A549 (cell line): ENCODE measurements around the gene REPS2. TPM values are rescaled to one million over a fixed set of nuclear protein-coding genes. Genes with fewer than 3 reads are reported as not detected.

ENCODE experiments used
- ATAC-seq, 2 experiments: fragments of 200-7000 bp in 1 of 2; fragments of >200 bp in 1 of 2; cut with Nextera tagmentation in 1 of 2; cut with Tn5 transposase in 1 of 2; 3 replicates each; pipeline versions ENCODE4 v1.8.0 to v1.9.1; 2018 to 2020; ENCODE audit warnings: mild to moderate bottlenecking in 1 of 2, moderate library complexity in 1 of 2
- CTCF ChIA-PET: fragments of 300-600 bp; sonication (Branson Sonifier 250); formaldehyde crosslinking; extraction: SDS; loops from one replicate; lab custom pipeline; 2021; ENCODE audit warnings: antibody characterized with exemption, inconsistent platforms; lab: Yijun Ruan, JAX
- POLR2A ChIA-PET: fragments of 350-600 bp; formaldehyde crosslinking; extraction: SDS; loops from one replicate; lab custom pipeline; 2021; ENCODE audit warnings: antibody characterized with exemption, inconsistent platforms; lab: Yijun Ruan, JAX
- DNase-seq, 2 experiments: peaks; one replicate each; pipeline versions ENCODE4 v3.0.0 to v3.0.0-alpha.2; 2011 to 2016; ENCODE audit warnings: low read depth in 1 of 2, low spot score in 1 of 2
- FAIRE-seq: peaks from 2 replicates; lab custom pipeline; 2011; peaks lifted over from hg19 to GRCh38; lab: Jason Lieb, UNC
- H3K27ac ChIP-seq, 2 experiments: fragments of >200 bp; sonication (Bioruptor Twin); formaldehyde crosslinking; 3 replicates each; pipeline ENCODE4 v1.5.1; 2016 to 2017
- H3K4me1 ChIP-seq: fragments of >200 bp; sonication (Bioruptor Twin); formaldehyde crosslinking; 3 replicates; pipeline ENCODE4 v1.6.1; 2016
- H3K4me2 ChIP-seq: fragments of >200 bp; sonication (Bioruptor Twin); formaldehyde crosslinking; 3 replicates; pipeline ENCODE4 v1.6.1; 2016
- H3K4me3 ChIP-seq: fragments of >200 bp; sonication (Bioruptor Twin); formaldehyde crosslinking; 3 replicates; pipeline ENCODE4 v1.5.1; 2016
- H3K9me3 ChIP-seq: fragments of >200 bp; sonication (Bioruptor Twin); formaldehyde crosslinking; 3 replicates; pipeline ENCODE4 v1.6.1; 2016
- BHLHE40 ChIP-seq: IDR thresholded peaks from 2 replicates; pipeline ENCODE4 v1.6.1; 2012; ENCODE audit warnings: low read depth, low read length, inconsistent platforms
- CBX8 ChIP-seq: fragments of 200-600 bp; sonication (generic); IDR thresholded peaks from 2 replicates; pipeline ENCODE4 v1.6.1; 2016
- CHD2 ChIP-seq: fragments of 150-350 bp; IDR thresholded peaks from 2 replicates; pipeline ENCODE4 v1.6.1; 2014; ENCODE audit warnings: low read length; ENCODE audit not compliant: partially characterized antibody
- EHF ChIP-seq: fragments of 250-450 bp; sonication (Bioruptor Pico); IDR thresholded peaks from 2 replicates; pipeline ENCODE4 v1.5.0; 2020; ENCODE audit warnings: mild to moderate bottlenecking
- EHMT2 ChIP-seq: fragments of 200-600 bp; sonication (generic); IDR thresholded peaks from 2 replicates; pipeline ENCODE4 v1.6.1; 2016; ENCODE audit warnings: antibody characterized with exemption, low read depth, mild to moderate bottlenecking, moderate library complexity
- ESRRA ChIP-seq: fragments of 150-350 bp; IDR thresholded peaks from 2 replicates; pipeline ENCODE4 v1.6.1; 2014; ENCODE audit warnings: mild to moderate bottlenecking, low read length, borderline replicate concordance
- FOSB ChIP-seq: fragments of 250-450 bp; sonication (Bioruptor Pico); IDR thresholded peaks from 2 replicates; pipeline ENCODE4 v1.5.0; 2020; ENCODE audit warnings: mild to moderate bottlenecking, moderate library complexity
- FOXS1 ChIP-seq: fragments of 250-450 bp; sonication (Bioruptor Pico); IDR thresholded peaks from 2 replicates; pipeline ENCODE4 v1.5.0; 2020; ENCODE audit warnings: mild to moderate bottlenecking, moderate library complexity
- HOXA7 ChIP-seq: fragments of 250-450 bp; sonication (Bioruptor Pico); IDR thresholded peaks from 2 replicates; pipeline ENCODE4 v1.5.0; 2020; ENCODE audit warnings: mild to moderate bottlenecking, moderate library complexity
- JUN ChIP-seq, 2 experiments: fragments of >200 bp; sonication (Bioruptor Twin); formaldehyde crosslinking; IDR thresholded peaks; 2 replicates in 1 of 2; 3 replicates in 1 of 2; pipeline ENCODE4 v1.6.1; 2016 to 2017
- JUNB ChIP-seq: fragments of >200 bp; sonication (Bioruptor Twin); formaldehyde crosslinking; IDR thresholded peaks from 2 replicates; pipeline ENCODE4 v1.6.1; 2016
- KDM5A ChIP-seq: fragments of 200-600 bp; sonication (generic); IDR thresholded peaks from 2 replicates; pipeline ENCODE4 v1.6.1; 2016; ENCODE audit warnings: antibody characterized with exemption, mild to moderate bottlenecking
- MAFK ChIP-seq: fragments of 450-650 bp; IDR thresholded peaks from 2 replicates; pipeline ENCODE4 v1.6.1; 2014; ENCODE audit not compliant: partially characterized antibody
- POLR2AphosphoS2 ChIP-seq: conservative IDR thresholded peaks from 2 replicates; pipeline ENCODE4 v1.6.1; 2012; ENCODE audit warnings: low read length, improper control_type of control experiment, inconsistent platforms
- RAD21 ChIP-seq, 2 experiments: fragments of >200 bp in 1 of 2; sonication (Bioruptor Twin) in 1 of 2; formaldehyde crosslinking in 1 of 2; IDR thresholded peaks in 1 of 2; conservative IDR thresholded peaks in 1 of 2; 2 replicates in 1 of 2; 3 replicates in 1 of 2; pipeline ENCODE4 v1.6.1; 2012 to 2018; ENCODE audit warnings: inconsistent platforms in 1 of 2
- RFX5 ChIP-seq: fragments of 450-650 bp; IDR thresholded peaks from 2 replicates; pipeline ENCODE4 v1.7.1; 2014; ENCODE audit warnings: antibody characterized with exemption, mild to moderate bottlenecking, moderate library complexity
- RNF2 ChIP-seq: fragments of 200-600 bp; sonication (generic); IDR thresholded peaks from 2 replicates; pipeline ENCODE4 v1.6.1; 2016; ENCODE audit warnings: low read depth, mild to moderate bottlenecking, antibody characterized with exemption, moderate library complexity, borderline replicate concordance
- SREBF2 ChIP-seq: fragments of 450-650 bp; IDR thresholded peaks from 2 replicates; pipeline ENCODE4 v1.6.1; 2014; ENCODE audit warnings: mild to moderate bottlenecking, moderate library complexity
- TP53 ChIP-seq: fragments of 250-450 bp; sonication (Bioruptor Pico); IDR thresholded peaks from 2 replicates; pipeline ENCODE4 v1.5.0; 2021; ENCODE audit warnings: mild to moderate bottlenecking, moderate library complexity
- ZFP36 ChIP-seq: fragments of 450-650 bp; IDR thresholded peaks from 2 replicates; pipeline ENCODE4 v1.6.1; 2014; ENCODE audit warnings: borderline replicate concordance; ENCODE audit not compliant: partially characterized antibody
- ZSCAN20 ChIP-seq: fragments of 250-450 bp; sonication (Bioruptor Pico); IDR thresholded peaks from 2 replicates; pipeline ENCODE4 v1.8.0; 2022; ENCODE audit warnings: mild to moderate bottlenecking, moderate library complexity
- WGBS: methylation state at CpG from one replicate; pipeline ENCODE4 v1.1.6; 2017; ENCODE audit errors: missing lambda C conversion rate; 5-methylcytosine and 5-hydroxymethylcytosine counted together
- polyA plus RNA-seq, 4 experiments: library from polyadenylated mRNA; depleted of rRNA in 3 of 4; stranded (reverse); fragments of >200 nt; fragmentation: RNase III in 1 of 4; extraction: RNeasy Plus Mini Kit Qiagen cat#74134 plus additional on column Dnase treatment in 1 of 4; gene quantifications; 2 replicates in 3 of 4; 3 replicates in 1 of 4; pipeline ENCODE4 v1.2.3, GENCODE V29; 2011 to 2017
- TF ChIP-seq, protein P1 (sequence below): fragments of 250-450 bp; sonication (Bioruptor Pico); IDR thresholded peaks from 2 replicates; pipeline ENCODE4 v1.5.0; 2020; ENCODE audit warnings: low read depth, mild to moderate bottlenecking, moderate library complexity
- TF ChIP-seq, protein P2 (sequence below): fragments of 250-450 bp; sonication (Bioruptor Pico); IDR thresholded peaks from 2 replicates; pipeline ENCODE4 v1.5.0; 2021; ENCODE audit warnings: mild to moderate bottlenecking, moderate library complexity, borderline replicate concordance
- TF ChIP-seq, protein P3 (sequence below): IDR thresholded peaks from 2 replicates; pipeline ENCODE4 v1.6.1; 2012
- TF ChIP-seq, protein P4 (sequence below): fragments of >200 bp; sonication (Bioruptor Twin); formaldehyde crosslinking; IDR thresholded peaks from 2 replicates; pipeline ENCODE4 v1.6.1; 2016
- TF ChIP-seq, protein P5 (sequence below): fragments of 450-650 bp; IDR thresholded peaks from 2 replicates; pipeline ENCODE4 v1.6.1; 2014; ENCODE audit warnings: antibody characterized with exemption
- TF ChIP-seq, protein P6 (sequence below): IDR thresholded peaks from 2 replicates; pipeline ENCODE4 v1.6.1; 2012

The REPS2 gene
- polyA plus RNA-seq, 2 of the 4 experiments (the other 2 are of a cell fraction): 0.17 to 0.76 TPM

DNA sequence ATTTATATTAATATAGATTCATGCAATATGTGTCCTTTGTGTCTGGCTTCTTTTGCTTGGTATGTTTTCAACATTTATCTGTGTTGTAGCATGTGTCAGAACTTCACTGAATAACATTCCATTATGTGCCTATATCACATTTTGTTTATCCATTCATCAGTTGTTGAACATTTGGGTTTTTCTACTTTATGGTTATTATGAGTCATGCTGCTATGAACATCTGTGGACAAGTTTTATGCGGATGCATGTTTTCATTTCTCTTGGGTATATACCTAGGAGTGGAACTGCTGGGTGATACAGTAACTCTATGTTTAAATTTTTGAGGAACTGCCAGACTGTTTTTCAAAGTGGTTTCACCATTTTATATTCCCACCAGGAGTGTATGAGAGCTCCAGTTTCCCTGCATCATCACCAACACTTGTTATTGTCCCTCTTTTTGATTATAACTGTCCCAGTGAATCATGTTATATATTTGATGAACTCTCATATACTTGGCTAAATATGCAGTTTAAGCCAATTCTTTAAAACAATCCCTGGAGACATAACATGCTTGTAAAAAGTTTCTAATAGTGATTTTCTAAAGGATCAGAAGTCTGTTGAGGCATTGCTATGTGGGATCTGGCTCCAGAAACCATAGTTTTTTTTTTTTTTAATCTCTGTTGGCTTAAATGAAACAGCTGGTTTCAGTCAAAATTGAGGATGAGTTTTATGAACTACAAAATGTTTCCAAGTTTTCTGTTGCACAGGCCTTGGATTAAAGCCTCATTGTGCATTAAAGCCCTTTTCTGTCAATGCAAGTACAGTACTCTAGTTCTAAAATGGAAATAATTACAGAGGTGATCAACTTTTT, 21.6 kb upstream of the REPS2 start:
- ChIA-PET POLR2A (no interaction called here), CTCF (no interaction called here)
- Histone ChIP-seq H3K9me3 (no peaks in the 10 kb centered on the region), H3K4me3 (no peak overlapping the region), H3K4me2 (no peak overlapping the region), H3K4me1 (no peaks in the 10 kb centered on the region), H3K27ac (no peak overlapping the region)
- no peak for DNase-seq
- ATAC-seq: no peak
- WGBS: 84% methylated on average over 1 of the region's 1 CpG
- FAIRE-seq: peak; percentile 98
- TF ChIP-seq ZFP36 (no peak), JUNB (no peak), RNF2 (no peak), ZSCAN20 (CRISPR knock-in tag) (no peak), ESRRA (no peak), BHLHE40 (no peak), FOSB (CRISPR knock-in tag) (no peak), FOXS1 (no peak), JUN (IDR thresholded peaks at IDR 0.05) (no peak)
- TF ChIP-seq, protein P1, sequence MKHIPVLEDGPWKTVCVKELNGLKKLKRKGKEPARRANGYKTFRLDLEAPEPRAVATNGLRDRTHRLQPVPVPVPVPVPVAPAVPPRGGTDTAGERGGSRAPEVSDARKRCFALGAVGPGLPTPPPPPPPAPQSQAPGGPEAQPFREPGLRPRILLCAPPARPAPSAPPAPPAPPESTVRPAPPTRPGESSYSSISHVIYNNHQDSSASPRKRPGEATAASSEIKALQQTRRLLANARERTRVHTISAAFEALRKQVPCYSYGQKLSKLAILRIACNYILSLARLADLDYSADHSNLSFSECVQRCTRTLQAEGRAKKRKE: no peak

DNA sequence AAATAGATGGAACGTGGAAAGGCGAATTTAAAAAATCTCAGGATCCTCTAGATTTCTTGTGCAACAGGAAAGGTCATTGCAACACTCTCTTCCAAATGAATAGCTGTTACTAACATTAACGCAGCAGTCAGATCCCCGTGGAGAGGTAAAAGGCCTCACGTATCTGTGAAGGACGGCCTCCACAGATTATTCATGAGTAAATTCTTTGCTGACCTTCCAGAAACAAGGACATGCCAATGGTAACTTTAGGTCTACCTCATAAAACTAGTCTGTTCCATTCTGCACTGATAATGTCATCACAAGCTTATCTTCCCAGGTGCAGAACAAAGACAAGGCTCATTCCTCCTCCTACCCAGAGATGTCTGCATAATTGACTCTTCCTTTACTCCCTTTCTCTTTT, 16.1 kb upstream of the REPS2 start:
- ChIA-PET POLR2A (no interaction called here), CTCF (interaction anchor here (1.6 kb wide), 1 partner anchor 116 kb away, joined by 4 read pairs; no protein-coding TSS in a partner anchor)
- no peak overlapping the region for H3K4me2 ChIP-seq
- peak; percentile 88 for FAIRE-seq
- WGBS: 85% methylated on average over 6 of the region's 6 CpGs
- no peaks in the 10 kb centered on the region for H3K4me1 ChIP-seq
- no peak overlapping the region for H3K4me3 ChIP-seq
- no peak for DNase-seq
- H3K27ac ChIP-seq: no peak overlapping the region
- no peak for ATAC-seq
- H3K9me3 ChIP-seq: no peaks in the 10 kb centered on the region
- TF ChIP-seq CBX8 (no peak), KDM5A (no peak), POLR2AphosphoS2 (no peak), SREBF2 (no peak), RFX5 (no peak), EHMT2 (no peak), RAD21 (conservative IDR thresholded peaks at IDR 0.05 in 1 of 2, IDR thresholded peaks at IDR 0.05 in 1 of 2) (no peak), ZFP36 (no peak), MAFK (no peak)
- TF ChIP-seq, protein P2, sequence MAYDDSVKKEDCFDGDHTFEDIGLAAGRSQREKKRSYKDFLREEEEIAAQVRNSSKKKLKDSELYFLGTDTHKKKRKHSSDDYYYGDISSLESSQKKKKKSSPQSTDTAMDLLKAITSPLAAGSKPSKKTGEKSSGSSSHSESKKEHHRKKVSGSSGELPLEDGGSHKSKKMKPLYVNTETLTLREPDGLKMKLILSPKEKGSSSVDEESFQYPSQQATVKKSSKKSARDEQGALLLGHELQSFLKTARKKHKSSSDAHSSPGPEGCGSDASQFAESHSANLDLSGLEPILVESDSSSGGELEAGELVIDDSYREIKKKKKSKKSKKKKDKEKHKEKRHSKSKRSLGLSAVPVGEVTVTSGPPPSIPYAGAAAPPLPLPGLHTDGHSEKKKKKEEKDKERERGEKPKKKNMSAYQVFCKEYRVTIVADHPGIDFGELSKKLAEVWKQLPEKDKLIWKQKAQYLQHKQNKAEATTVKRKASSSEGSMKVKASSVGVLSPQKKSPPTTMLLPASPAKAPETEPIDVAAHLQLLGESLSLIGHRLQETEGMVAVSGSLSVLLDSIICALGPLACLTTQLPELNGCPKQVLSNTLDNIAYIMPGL (CRISPR knock-in tag): no peak

DNA sequence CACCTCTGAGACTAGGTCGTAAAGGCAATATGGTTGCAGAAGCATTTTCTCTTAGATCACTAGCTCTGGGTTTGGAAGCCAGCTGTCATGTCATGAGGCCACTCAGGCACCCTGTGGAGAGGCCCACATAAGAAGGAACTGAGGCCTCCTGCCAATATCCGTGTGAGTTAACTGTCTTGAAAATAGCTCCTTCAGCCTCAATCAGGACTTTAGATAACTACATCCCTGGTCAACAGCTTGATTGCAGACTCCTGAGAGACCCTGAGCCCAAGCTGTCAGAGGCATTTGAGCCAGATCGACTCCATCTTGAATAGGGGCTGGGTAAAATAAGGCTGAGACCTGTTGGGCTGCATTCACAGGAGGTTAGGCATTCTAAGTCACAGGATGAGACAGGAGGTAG, 15.1 kb upstream of the REPS2 start:
- POLR2A ChIA-PET: no interaction called here

More for the DNA sequence above, 15.1 kb upstream of the REPS2 start:
- DNase-seq: no peak
- WGBS: 34% methylated on average over 3 of the region's 3 CpGs
- CTCF ChIA-PET: no interaction called here
- H3K4me1 ChIP-seq: no peaks in the 10 kb centered on the region
- no peak overlapping the region for H3K4me2 ChIP-seq
- peak; percentile 63 for FAIRE-seq
- no peaks in the 10 kb centered on the region for H3K9me3 ChIP-seq
- no peak for ATAC-seq
- H3K27ac ChIP-seq: no peak overlapping the region
- no peak overlapping the region for H3K4me3 ChIP-seq
- TF ChIP-seq FOXS1 (no peak), HOXA7 (CRISPR knock-in tag) (no peak), CHD2 (no peak), EHMT2 (no peak), TP53 (CRISPR knock-in tag) (no peak), ZSCAN20 (CRISPR knock-in tag) (no peak), EHF (CRISPR knock-in tag) (no peak), RNF2 (no peak)
- TF ChIP-seq, protein P3, sequence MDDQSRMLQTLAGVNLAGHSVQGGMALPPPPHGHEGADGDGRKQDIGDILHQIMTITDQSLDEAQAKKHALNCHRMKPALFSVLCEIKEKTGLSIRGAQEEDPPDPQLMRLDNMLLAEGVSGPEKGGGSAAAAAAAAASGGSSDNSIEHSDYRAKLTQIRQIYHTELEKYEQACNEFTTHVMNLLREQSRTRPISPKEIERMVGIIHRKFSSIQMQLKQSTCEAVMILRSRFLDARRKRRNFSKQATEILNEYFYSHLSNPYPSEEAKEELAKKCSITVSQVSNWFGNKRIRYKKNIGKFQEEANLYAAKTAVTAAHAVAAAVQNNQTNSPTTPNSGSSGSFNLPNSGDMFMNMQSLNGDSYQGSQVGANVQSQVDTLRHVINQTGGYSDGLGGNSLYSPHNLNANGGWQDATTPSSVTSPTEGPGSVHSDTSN: no peak
- TF ChIP-seq, protein P4, sequence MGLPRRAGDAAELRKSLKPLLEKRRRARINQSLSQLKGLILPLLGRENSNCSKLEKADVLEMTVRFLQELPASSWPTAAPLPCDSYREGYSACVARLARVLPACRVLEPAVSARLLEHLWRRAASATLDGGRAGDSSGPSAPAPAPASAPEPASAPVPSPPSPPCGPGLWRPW: no peak
- TF ChIP-seq, protein P5, sequence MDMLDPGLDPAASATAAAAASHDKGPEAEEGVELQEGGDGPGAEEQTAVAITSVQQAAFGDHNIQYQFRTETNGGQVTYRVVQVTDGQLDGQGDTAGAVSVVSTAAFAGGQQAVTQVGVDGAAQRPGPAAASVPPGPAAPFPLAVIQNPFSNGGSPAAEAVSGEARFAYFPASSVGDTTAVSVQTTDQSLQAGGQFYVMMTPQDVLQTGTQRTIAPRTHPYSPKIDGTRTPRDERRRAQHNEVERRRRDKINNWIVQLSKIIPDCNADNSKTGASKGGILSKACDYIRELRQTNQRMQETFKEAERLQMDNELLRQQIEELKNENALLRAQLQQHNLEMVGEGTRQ: no peak
- TF ChIP-seq, protein P6, sequence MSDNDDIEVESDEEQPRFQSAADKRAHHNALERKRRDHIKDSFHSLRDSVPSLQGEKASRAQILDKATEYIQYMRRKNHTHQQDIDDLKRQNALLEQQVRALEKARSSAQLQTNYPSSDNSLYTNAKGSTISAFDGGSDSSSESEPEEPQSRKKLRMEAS: no peak
